ENCODE measurements around the gene HBQ1. TPM values are rescaled to one million over a fixed set of nuclear protein-coding genes. Genes with fewer than 3 reads are reported as not detected.

HBQ1 gene
- total RNA-seq, 4 donors from 2014 or later: not detected

- H3K27me3 ChIP-seq: no peaks in the 10 kb centered on the region
- DNase-seq (ENCODE audit: low spot score in 2 of 2): no peak
- no peak overlapping the region for H3K27ac ChIP-seq
- H3K4me1 ChIP-seq: no peaks in the 10 kb centered on the region
- H3K36me3 ChIP-seq: peaks cover 64% of the 10 kb centered on the region
- H3K9me3 ChIP-seq: no peaks in the 10 kb centered on the region
- WGBS: 82% methylated on average over 8 of the region's 8 CpGs
- no peak for TF ChIP-seq POLR2AphosphoS5 (IDR thresholded peaks at IDR 0.05)
- TF ChIP-seq EP300 (IDR thresholded peaks at IDR 0.05): no peak
- no peak for TF ChIP-seq POLR2A (IDR thresholded peaks at IDR 0.05)
- TF ChIP-seq CTCF (IDR thresholded peaks at IDR 0.05): no peak
- H3K4me3 ChIP-seq: no peak overlapping the region
Measured at GRCh38 chr16:188674-189073, 8.4 kb downstream of the HBQ1 start.

DNA sequence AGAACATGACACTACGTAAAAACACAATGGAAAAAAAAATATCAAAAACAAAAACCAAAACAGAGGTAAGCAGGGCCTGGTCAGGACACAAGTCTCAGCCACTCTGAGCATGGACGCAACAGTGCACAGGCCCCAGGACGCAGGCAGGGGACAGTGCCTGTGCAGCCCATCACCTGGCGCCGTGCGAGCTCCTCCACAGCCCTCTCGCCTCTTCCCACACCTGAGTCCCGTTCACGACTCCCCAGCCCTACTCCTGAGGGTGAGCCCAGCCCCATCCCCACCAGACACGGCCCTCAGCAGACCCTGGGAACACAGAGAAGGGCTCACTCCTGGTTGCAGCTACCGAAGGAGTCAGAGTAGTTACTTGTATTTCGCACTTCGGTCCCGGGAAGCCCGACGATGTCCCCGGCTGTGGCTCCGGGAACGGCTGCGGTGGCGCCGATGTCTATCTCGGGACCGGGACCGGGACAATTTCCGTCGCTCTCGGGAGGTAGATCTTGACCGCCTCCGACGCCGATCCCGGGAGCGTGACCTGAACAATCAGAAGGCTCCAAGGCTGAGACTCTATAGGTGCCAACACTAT is 9.4 kb downstream of the HBQ1 start:
- Histone ChIP-seq H3K36me3 (peaks cover 74% of the 10 kb centered on the region), H3K4me3 (no peak overlapping the region), H3K9me3 (no peaks in the 10 kb centered on the region), H3K27me3 (no peaks in the 10 kb centered on the region), H3K4me1 (no peaks in the 10 kb centered on the region), H3K27ac (no peak overlapping the region)
- no peak for DNase-seq (ENCODE audit: low spot score in 2 of 2)
- TF ChIP-seq EP300 (IDR thresholded peaks at IDR 0.05) (no peak), POLR2AphosphoS5 (IDR thresholded peaks at IDR 0.05) (no peak), CTCF (IDR thresholded peaks at IDR 0.05) (no peak), POLR2A (IDR thresholded peaks at IDR 0.05) (no peak)
- 92% methylated on average over 30 of the region's 34 CpGs for WGBS

DNA sequence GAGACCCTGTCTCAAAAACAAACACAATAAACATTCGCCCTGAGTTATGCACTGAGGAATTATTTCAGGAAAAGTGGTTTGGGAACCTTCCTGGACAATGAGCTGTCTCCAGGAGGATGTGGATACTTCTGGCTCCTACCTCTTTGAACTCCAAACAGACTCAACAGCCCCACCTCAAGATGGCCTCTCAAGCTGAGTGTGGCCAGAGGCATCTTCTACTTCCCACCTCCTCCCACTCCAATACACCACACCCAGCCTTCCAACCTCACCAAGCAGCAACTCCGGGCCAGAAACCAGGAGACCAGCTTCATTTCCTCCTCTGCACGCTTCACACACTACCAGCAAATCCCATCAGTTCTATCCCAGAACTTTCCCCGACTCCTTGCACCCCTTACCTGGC is 11.6 kb downstream of the HBQ1 start:
- H3K4me3 ChIP-seq: no peak overlapping the region
- WGBS: 83% methylated on average over 4 of the region's 4 CpGs
- H3K4me1 ChIP-seq: no peaks in the 10 kb centered on the region
- H3K27me3 ChIP-seq: no peaks in the 10 kb centered on the region
- TF ChIP-seq CTCF (IDR thresholded peaks at IDR 0.05) (no peak), POLR2A (IDR thresholded peaks at IDR 0.05) (no peak)
- no peak for DNase-seq (ENCODE audit: low spot score in 2 of 2)
- no peak overlapping the region for H3K27ac ChIP-seq
- no peaks in the 10 kb centered on the region for H3K9me3 ChIP-seq
- H3K36me3 ChIP-seq: peaks cover 96% of the 10 kb centered on the region

- peaks cover 98% of the 10 kb centered on the region for H3K36me3 ChIP-seq
Measured at GRCh38 chr16:192686-193085, 12.4 kb downstream of the HBQ1 start.

GRCh38 chr16:193441-193840 is 13.2 kb downstream of the HBQ1 start:
- peaks cover 100% of the 10 kb centered on the region for H3K36me3 ChIP-seq
- no peaks in the 10 kb centered on the region for H3K9me3 ChIP-seq
- no peak for DNase-seq (ENCODE audit: low spot score in 2 of 2)
- 94% methylated on average over 15 of the region's 15 CpGs for WGBS
- H3K4me3 ChIP-seq: no peak overlapping the region
- no peaks in the 10 kb centered on the region for H3K4me1 ChIP-seq
- H3K27me3 ChIP-seq: no peaks in the 10 kb centered on the region
- TF ChIP-seq POLR2A (IDR thresholded peaks at IDR 0.05) (no peak), EP300 (IDR thresholded peaks at IDR 0.05) (no peak), POLR2AphosphoS5 (IDR thresholded peaks at IDR 0.05) (no peak), CTCF (IDR thresholded peaks at IDR 0.05) (no peak)
- H3K27ac ChIP-seq: no peak overlapping the region

More at GRCh38 chr16:192686-193085, 12.4 kb downstream of the HBQ1 start:
- WGBS: 90% methylated on average over 11 of the region's 11 CpGs
- TF ChIP-seq POLR2AphosphoS5 (IDR thresholded peaks at IDR 0.05) (no peak), CTCF (IDR thresholded peaks at IDR 0.05) (no peak), POLR2A (IDR thresholded peaks at IDR 0.05) (no peak), EP300 (IDR thresholded peaks at IDR 0.05) (no peak)
- Histone ChIP-seq H3K4me1 (no peaks in the 10 kb centered on the region), H3K4me3 (no peak overlapping the region), H3K27ac (no peak overlapping the region), H3K27me3 (no peaks in the 10 kb centered on the region), H3K9me3 (no peaks in the 10 kb centered on the region)
- DNase-seq (ENCODE audit: low spot score in 2 of 2): no peak

All from suprapubic skin (tissue), 4 donors.